AG09319 (cell line): Measurements from ENCODE around the gene CORO2A.
"Not testable (repeated sequence)": the region's sequence is repeated elsewhere in the genome, so short reads cannot be mapped to it uniquely, and the experiment has no call there.

ENCODE experiments used
- DNase-seq: peaks from one replicate; pipeline ENCODE4 v3.0.0-alpha.2; 2010; ENCODE audit warnings: low read depth; ENCODE audit errors: extremely low read depth
- TF ChIP-seq, protein P1 (sequence below): IDR thresholded peaks from 2 replicates; pipeline ENCODE4 v1.5.1; 2011; ENCODE audit warnings: low read depth, mild to moderate bottlenecking, inconsistent platforms, low read length, moderate library complexity

Gene CORO2A

DNA sequence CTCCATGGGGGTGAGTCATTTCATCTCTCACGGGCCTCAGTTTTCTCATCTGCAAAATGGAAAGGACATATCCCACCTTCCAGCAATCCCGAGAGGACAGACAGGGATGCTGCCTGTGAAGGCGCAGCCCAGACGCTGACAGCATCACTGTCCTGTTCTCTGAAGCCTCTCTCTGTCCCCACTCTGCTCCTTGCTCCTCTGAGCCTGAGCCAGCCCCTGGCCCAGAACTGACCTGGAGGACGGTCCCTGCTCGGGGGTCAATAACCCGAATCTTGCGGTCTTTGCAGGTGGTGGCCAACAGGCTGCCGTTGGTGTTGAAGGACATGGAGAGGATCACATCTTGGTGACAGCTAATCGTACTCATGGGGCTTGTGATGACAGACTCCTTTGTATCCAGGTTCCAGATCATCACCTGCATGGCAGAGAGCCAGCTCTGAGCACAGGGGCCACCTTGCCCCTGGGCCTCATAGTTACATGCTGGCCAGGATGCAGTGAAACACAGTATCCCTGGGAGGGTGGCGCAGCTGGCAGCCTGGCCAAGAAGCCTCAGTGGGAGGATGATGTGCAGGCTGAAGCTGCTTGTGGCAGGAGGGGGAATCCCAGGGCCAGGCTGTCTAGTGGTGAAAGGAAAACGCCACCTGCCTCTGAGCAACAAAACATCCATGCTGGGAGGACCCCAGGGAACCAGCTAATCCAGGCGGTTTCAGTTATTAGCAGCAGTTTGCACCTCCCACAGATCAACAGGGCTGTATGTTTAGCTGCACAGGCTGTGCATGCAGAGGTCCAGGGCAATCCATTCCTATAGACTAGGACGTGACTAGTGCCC, 59.4 kb downstream of the CORO2A start:
- DNase-seq = no peak
- TF ChIP-seq, protein P1, sequence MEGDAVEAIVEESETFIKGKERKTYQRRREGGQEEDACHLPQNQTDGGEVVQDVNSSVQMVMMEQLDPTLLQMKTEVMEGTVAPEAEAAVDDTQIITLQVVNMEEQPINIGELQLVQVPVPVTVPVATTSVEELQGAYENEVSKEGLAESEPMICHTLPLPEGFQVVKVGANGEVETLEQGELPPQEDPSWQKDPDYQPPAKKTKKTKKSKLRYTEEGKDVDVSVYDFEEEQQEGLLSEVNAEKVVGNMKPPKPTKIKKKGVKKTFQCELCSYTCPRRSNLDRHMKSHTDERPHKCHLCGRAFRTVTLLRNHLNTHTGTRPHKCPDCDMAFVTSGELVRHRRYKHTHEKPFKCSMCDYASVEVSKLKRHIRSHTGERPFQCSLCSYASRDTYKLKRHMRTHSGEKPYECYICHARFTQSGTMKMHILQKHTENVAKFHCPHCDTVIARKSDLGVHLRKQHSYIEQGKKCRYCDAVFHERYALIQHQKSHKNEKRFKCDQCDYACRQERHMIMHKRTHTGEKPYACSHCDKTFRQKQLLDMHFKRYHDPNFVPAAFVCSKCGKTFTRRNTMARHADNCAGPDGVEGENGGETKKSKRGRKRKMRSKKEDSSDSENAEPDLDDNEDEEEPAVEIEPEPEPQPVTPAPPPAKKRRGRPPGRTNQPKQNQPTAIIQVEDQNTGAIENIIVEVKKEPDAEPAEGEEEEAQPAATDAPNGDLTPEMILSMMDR = no peak

GRCh38 chr9:98132158-98132557, 60.3 kb downstream of the CORO2A start:
- no peak for DNase-seq
- TF ChIP-seq, protein P1 = no peak

DNA sequence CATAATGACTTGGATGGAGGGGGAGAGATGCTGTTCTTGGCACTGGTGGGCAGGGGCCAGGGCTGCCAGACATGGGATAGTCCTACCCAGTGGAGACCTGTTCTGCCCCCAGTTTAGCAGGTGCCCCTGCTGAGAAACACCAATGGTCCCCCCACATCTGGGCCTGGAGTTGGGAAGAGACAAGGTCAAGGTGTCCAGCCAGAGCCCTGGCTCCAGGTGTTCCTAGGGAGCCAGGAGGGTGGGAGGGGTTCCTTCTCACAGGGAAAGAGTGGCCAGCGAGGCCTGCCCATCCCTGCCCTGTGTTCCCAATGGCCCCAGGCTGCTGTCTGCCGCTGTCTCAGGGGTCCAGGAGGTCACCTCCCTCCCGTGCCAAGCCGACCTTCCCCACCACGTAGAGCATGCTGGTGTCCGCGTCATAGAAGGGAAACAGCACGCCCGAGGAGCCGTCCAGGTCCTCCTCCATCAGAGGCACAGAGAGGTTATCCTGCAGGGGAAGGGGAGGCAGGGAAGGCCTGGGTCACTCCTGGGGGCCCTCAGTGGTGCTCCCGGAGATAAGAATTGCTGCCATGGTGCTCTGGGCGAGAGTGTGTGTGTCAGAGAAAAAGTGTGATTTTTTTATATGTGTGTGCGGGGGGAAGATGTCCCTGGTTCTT, 61.7 kb downstream of the CORO2A start:
- DNase-seq = no peak
- TF ChIP-seq, protein P1 = no peak

DNA sequence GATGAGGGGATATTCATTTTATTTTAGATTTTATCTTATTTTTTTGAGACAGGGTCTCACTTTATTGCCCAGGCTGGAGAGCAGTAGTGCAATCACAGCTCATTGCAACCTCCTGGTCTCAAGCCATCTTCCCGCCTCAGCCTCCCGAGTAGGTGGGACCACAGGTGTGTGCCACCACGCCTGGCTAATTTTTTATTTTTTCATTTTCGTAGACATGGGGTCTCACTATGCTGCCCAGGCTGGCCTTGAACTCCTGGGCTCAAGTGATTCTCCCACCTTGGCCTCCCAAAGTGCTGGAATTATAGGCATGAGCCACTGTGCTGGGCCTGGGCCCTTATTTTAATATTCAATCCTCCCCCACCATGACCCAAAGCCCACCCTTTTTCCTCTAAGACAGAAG, 62.4 kb downstream of the CORO2A start:
- not testable (repeated sequence) for DNase-seq

DNA sequence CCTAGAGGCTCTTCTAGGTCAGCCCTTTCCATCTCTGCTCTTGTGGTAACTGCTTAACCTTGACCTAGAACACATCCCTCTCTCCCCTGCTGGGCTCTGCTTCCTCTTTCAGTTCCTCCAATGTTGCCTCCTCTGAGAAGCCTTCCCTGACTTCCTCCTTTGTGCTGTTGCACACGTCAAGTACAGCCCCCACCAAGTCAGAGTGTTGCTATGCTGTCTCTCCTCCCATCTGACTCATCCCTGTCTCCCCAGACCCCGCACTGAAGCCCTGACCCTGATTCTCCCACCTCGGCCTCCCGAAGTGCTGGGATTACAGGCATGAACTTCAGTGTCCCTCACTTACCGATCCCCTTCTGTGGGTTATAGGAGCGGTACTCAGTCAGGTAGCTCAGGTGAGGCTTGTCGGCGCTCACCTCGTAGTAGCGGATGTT, 63.0 kb downstream of the CORO2A start:
- DNase-seq = no peak
- TF ChIP-seq, protein P1 = no peak

GRCh38 chr9:98128316-98128715, 64.1 kb downstream of the CORO2A start:
- no peak for DNase-seq
- TF ChIP-seq, protein P1 = no peak

DNA sequence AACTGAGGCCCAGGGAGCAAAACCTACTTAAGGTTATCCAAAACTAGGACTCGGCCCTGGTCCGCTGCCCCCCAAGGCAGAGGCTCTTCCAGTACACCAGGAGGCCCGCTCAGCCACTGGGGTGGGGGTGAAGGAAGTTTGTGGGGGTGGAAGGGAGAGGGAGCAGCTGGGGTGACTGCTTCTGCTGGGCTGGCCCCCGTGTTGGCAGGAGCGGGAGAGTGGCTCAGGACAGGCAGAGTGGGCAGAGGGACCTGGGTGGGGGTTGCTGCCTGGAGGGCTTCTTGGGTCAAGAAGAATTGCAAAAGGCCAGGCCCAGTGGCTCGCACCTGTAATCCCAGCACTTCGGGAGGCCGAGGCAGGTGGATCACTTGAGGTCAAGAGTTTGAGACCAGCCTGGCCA, 65.2 kb downstream of the CORO2A start:
- TF ChIP-seq, protein P1 = no peak
- DNase-seq = no peak
